A549 (cell line): Measurements from ENCODE around the gene SNX15.

Source experiments
- BHLHE40 ChIP-seq: IDR thresholded peaks from 2 replicates; pipeline ENCODE4 v1.6.1; 2012; ENCODE audit warnings: low read depth, low read length, inconsistent platforms
- CHD2 ChIP-seq: fragments of 150-350 bp; IDR thresholded peaks from 2 replicates; pipeline ENCODE4 v1.6.1; 2014; ENCODE audit warnings: low read length; ENCODE audit not compliant: partially characterized antibody
- CHD4 ChIP-seq: fragments of 200-600 bp; sonication (generic); IDR thresholded peaks from 2 replicates; pipeline ENCODE4 v1.6.1; 2016; ENCODE audit warnings: antibody characterized with exemption, mild to moderate bottlenecking, borderline replicate concordance
- EHMT2 ChIP-seq: fragments of 200-600 bp; sonication (generic); IDR thresholded peaks from 2 replicates; pipeline ENCODE4 v1.6.1; 2016; ENCODE audit warnings: antibody characterized with exemption, low read depth, mild to moderate bottlenecking, moderate library complexity
- ESRRA ChIP-seq: fragments of 150-350 bp; IDR thresholded peaks from 2 replicates; pipeline ENCODE4 v1.6.1; 2014; ENCODE audit warnings: mild to moderate bottlenecking, low read length, borderline replicate concordance
- GATA3 ChIP-seq: IDR thresholded peaks from 2 replicates; pipeline ENCODE4 v1.6.1; 2012; ENCODE audit warnings: borderline replicate concordance
- KDM1A ChIP-seq: fragments of 200-600 bp; sonication (generic); IDR thresholded peaks from 2 replicates; pipeline ENCODE4 v1.6.1; 2016; ENCODE audit warnings: low read depth, mild to moderate bottlenecking
- MYC ChIP-seq: IDR thresholded peaks from 2 replicates; pipeline ENCODE4 v1.6.1; 2012; ENCODE audit warnings: mild to moderate bottlenecking, inconsistent platforms, low read length, improper control_type of control experiment, borderline replicate concordance
- POLR2A ChIP-seq: IDR thresholded peaks from 2 replicates; pipeline ENCODE4 v1.6.1; 2012; ENCODE audit warnings: mild to moderate bottlenecking, low read length
- RAD21 ChIP-seq, 2 experiments: fragments of >200 bp in 1 of 2; sonication (Bioruptor Twin) in 1 of 2; formaldehyde crosslinking in 1 of 2; IDR thresholded peaks in 1 of 2; conservative IDR thresholded peaks in 1 of 2; 2 replicates in 1 of 2; 3 replicates in 1 of 2; pipeline ENCODE4 v1.6.1; 2012 to 2018; ENCODE audit warnings: inconsistent platforms in 1 of 2
- RFX5 ChIP-seq: fragments of 450-650 bp; IDR thresholded peaks from 2 replicates; pipeline ENCODE4 v1.7.1; 2014; ENCODE audit warnings: antibody characterized with exemption, mild to moderate bottlenecking, moderate library complexity
- SMC3 ChIP-seq: fragments of >200 bp; sonication (Bioruptor Twin); formaldehyde crosslinking; IDR thresholded peaks from 3 replicates; pipeline ENCODE4 v1.6.1; 2018; ENCODE audit warnings: inconsistent platforms
- ZSCAN20 ChIP-seq: fragments of 250-450 bp; sonication (Bioruptor Pico); IDR thresholded peaks from 2 replicates; pipeline ENCODE4 v1.8.0; 2022; ENCODE audit warnings: mild to moderate bottlenecking, moderate library complexity
- TF ChIP-seq, protein P1 (sequence below): fragments of >200 bp; sonication (Bioruptor Twin); formaldehyde crosslinking; IDR thresholded peaks from 3 replicates; pipeline ENCODE4 v1.5.1; 2016

DNA sequence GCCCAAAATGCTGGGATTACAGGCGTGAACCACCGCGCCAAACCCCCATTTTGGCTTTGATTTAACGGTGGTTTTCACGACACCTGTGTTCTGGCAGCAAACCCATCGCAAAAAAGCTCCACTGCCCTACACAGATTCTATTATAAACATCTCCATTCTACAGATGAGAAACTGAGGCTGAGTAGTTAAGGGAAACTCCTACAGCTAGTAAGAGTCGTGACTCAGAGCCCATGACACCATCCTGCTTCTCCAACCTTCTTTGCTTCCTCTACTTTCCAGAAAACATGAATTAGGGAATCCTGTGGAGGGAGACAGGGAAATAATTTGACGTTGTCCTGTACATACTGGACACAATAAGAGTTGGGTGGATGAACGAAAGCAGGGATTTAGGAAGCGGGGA lies 429 bp upstream of the SNX15 start:
- no peak for TF ChIP-seq POLR2A
- TF ChIP-seq, protein P1, sequence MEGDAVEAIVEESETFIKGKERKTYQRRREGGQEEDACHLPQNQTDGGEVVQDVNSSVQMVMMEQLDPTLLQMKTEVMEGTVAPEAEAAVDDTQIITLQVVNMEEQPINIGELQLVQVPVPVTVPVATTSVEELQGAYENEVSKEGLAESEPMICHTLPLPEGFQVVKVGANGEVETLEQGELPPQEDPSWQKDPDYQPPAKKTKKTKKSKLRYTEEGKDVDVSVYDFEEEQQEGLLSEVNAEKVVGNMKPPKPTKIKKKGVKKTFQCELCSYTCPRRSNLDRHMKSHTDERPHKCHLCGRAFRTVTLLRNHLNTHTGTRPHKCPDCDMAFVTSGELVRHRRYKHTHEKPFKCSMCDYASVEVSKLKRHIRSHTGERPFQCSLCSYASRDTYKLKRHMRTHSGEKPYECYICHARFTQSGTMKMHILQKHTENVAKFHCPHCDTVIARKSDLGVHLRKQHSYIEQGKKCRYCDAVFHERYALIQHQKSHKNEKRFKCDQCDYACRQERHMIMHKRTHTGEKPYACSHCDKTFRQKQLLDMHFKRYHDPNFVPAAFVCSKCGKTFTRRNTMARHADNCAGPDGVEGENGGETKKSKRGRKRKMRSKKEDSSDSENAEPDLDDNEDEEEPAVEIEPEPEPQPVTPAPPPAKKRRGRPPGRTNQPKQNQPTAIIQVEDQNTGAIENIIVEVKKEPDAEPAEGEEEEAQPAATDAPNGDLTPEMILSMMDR, result no peak
- no peak for TF ChIP-seq ESRRA
- TF ChIP-seq EHMT2, result no peak
- TF ChIP-seq SMC3, result no peak
- no peak for TF ChIP-seq BHLHE40
- TF ChIP-seq ZSCAN20, result no peak
- TF ChIP-seq RAD21 (conservative IDR thresholded peaks at IDR 0.05 in 1 of 2, IDR thresholded peaks at IDR 0.05 in 1 of 2), result no peak
- no peak for TF ChIP-seq CHD4
- TF ChIP-seq MYC, result 0 out of 2 replicates have a peak, but pooled peaks have one; percentile 25
- no peak for TF ChIP-seq RFX5
- TF ChIP-seq GATA3, result no peak
- TF ChIP-seq KDM1A, result peak; percentile 77
- no peak for TF ChIP-seq CHD2
